OCI-M1 (cell line): ENCODE measurements around the gene SNX10.

Source experiments
- DNase-seq: peaks from one replicate; lab custom pipeline; 2025; lab: John Stamatoyannopoulos, UW

The SNX10 gene

GRCh38 chr7:26404189-26404996 is 112.7 kb downstream of the SNX10 start:
- no peak for DNase-seq

GRCh38 chr7:26406433-26406832 is 114.8 kb downstream of the SNX10 start:
- no peak for DNase-seq

- DNase-seq, result no peak
These were observed 118.2 kb downstream of the SNX10 start for GRCh38 chr7:26409661-26410547.

GRCh38 chr7:26413007-26413691 is 121.5 kb downstream of the SNX10 start:
- no peak for DNase-seq

GRCh38 chr7:26416004-26416403 is 124.3 kb downstream of the SNX10 start:
- DNase-seq, result no peak

GRCh38 chr7:26417911-26418413 is 126.3 kb downstream of the SNX10 start:
- DNase-seq, result peak; percentile 3

GRCh38 chr7:26419198-26419597 is 127.5 kb downstream of the SNX10 start:
- no peak for DNase-seq

GRCh38 chr7:26420422-26421019 is 128.9 kb downstream of the SNX10 start:
- no peak for DNase-seq

- DNase-seq, result no peak
These were observed 131.1 kb downstream of the SNX10 start for GRCh38 chr7:26422761-26423160.

GRCh38 chr7:26423436-26423835 is 131.8 kb downstream of the SNX10 start:
- DNase-seq, result no peak
